HCT116 (cell line): ENCODE results near the gene CTNND2. TPM values are rescaled to one million over a fixed set of nuclear protein-coding genes. Genes with fewer than 3 reads are reported as not detected.

Experiments used
- ATAC-seq: fragments of 200-7000 bp; cut with Tn5 transposase; 2 replicates; pipeline ENCODE4 v1.9.1; 2020; ENCODE audit warnings: mild to moderate bottlenecking, moderate library complexity
- BruUV-seq: library from RNA; stranded (reverse); fragments of 400-500 nt; replicated peaks from 2 replicates; lab custom pipeline; 2021; lab: Mats Ljungman, UMichigan
- CTCF ChIA-PET: fragments of 300-600 bp; sonication (Branson Sonifier 250); formaldehyde crosslinking; loops from one replicate; lab custom pipeline; 2021; ENCODE audit warnings: antibody characterized with exemption; lab: Charles Lee
- POLR2A ChIA-PET: fragments of 300-600, 350-600 bp; sonication (Branson Sonifier 250); formaldehyde crosslinking; loops from one replicate; lab custom pipeline; 2021; ENCODE audit warnings: antibody characterized with exemption; lab: Charles Lee
- RAD21 ChIA-PET, 2 experiments: fragments of 300-600 bp; sonication (Branson Sonifier 250); formaldehyde crosslinking; loops; one replicate each; lab custom pipeline; 2023; ENCODE audit warnings: low total read pairs in 2 of 2; ENCODE audit not compliant: uncharacterized antibody in 2 of 2, unreplicated experiment in 2 of 2, low non-redundant PET in 1 of 2; lab: Charles Lee
- DNase-seq: peaks from one replicate; pipeline ENCODE4 v3.0.0-alpha.2; 2010; ENCODE audit warnings: low read depth, low spot score
- H2AFZ ChIP-seq: fragments of 200-600 bp; shearing (Covaris generic), sonication (generic); 2 replicates; pipeline ENCODE4 v1.6.1; 2017; ENCODE audit warnings: low read depth, mixed run types, mixed read lengths, antibody characterized with exemption, low read length; ENCODE audit not compliant: poor library complexity, severe bottlenecking
- H3K27ac ChIP-seq: 2 replicates; pipeline ENCODE4 v1.5.1; 2012; ENCODE audit warnings: low read depth, low read length
- H3K27me3 ChIP-seq: fragments of 200-600 bp; sonication (generic); 2 replicates; pipeline ENCODE4 v1.6.1; 2016; ENCODE audit warnings: mixed run types, low read length, mixed read lengths; ENCODE audit not compliant: insufficient read depth
- H3K36me3 ChIP-seq, 2 experiments: fragments of 200-500 bp in 1 of 2; fragments of 200-600 bp in 1 of 2; sonication (Bioruptor generic) in 1 of 2; sonication (generic) in 1 of 2; 2 replicates each; pipeline versions ENCODE4 v1.5.1 to v1.6.1; 2014 to 2016; ENCODE audit warnings: low read length in 2 of 2, inconsistent platforms in 1 of 2, mixed read lengths in 1 of 2, mixed run types in 1 of 2; ENCODE audit not compliant: insufficient read depth in 2 of 2, control insufficient read depth in 1 of 2
- H3K4me1 ChIP-seq, 2 experiments: fragments of 200-600 bp in 1 of 2; sonication (generic) in 1 of 2; 2 replicates each; pipeline versions ENCODE4 v1.5.1 to v1.6.1; 2012 to 2017; ENCODE audit warnings: low read length in 2 of 2, inconsistent platforms in 1 of 2, mild to moderate bottlenecking in 1 of 2, mixed read lengths in 1 of 2, mixed run types in 1 of 2, moderate library complexity in 1 of 2; ENCODE audit not compliant: insufficient read depth in 2 of 2, control insufficient read depth in 1 of 2
- H3K4me2 ChIP-seq: fragments of 200-600 bp; sonication (generic); 2 replicates; pipeline ENCODE4 v1.6.1; 2017; ENCODE audit warnings: mixed run types, low read length, mixed read lengths
- H3K4me3 ChIP-seq, 2 experiments: fragments of 200-600 bp in 1 of 2; sonication (generic) in 1 of 2; replicated peaks in 1 of 2; 2 replicates each; pipeline ENCODE4 v1.5.1; 2011 to 2016; ENCODE audit warnings: low read length in 2 of 2, control low read depth in 1 of 2, low read depth in 1 of 2, mild to moderate bottlenecking in 1 of 2, mixed read lengths in 1 of 2, mixed run types in 1 of 2
- H3K79me2 ChIP-seq: fragments of 200-600 bp; sonication (generic); 2 replicates; pipeline ENCODE4 v1.6.1; 2017; ENCODE audit warnings: mild to moderate bottlenecking, mixed run types, low read length, moderate library complexity, mixed read lengths; ENCODE audit not compliant: insufficient read depth
- H3K9ac ChIP-seq: fragments of 200-600 bp; sonication (generic); 2 replicates; pipeline ENCODE4 v1.6.1; 2016; ENCODE audit warnings: low read length, mixed read lengths
- H3K9me2 ChIP-seq: fragments of 200-600 bp; sonication (generic), shearing (Covaris generic); 2 replicates; pipeline ENCODE4 v1.6.1; 2017; ENCODE audit warnings: mixed run types, mild to moderate bottlenecking, moderate library complexity; ENCODE audit not compliant: insufficient read depth
- H3K9me3 ChIP-seq, 2 experiments: fragments of 200-500 bp in 1 of 2; fragments of 200-600 bp in 1 of 2; sonication (Bioruptor generic) in 1 of 2; sonication (generic) in 1 of 2; 2 replicates each; pipeline ENCODE4 v1.6.1; 2014 to 2017; ENCODE audit warnings: low read length in 2 of 2, mixed read lengths in 2 of 2, inconsistent platforms in 1 of 2, low read depth in 1 of 2, mild to moderate bottlenecking in 1 of 2, mixed run types in 1 of 2, moderate library complexity in 1 of 2; ENCODE audit not compliant: control insufficient read depth in 1 of 2, insufficient read depth in 1 of 2
- H4K20me1 ChIP-seq: fragments of 200-600 bp; sonication (generic), shearing (Covaris generic); 2 replicates; pipeline ENCODE4 v1.6.1; 2017; ENCODE audit warnings: mixed run types, mild to moderate bottlenecking, moderate library complexity; ENCODE audit not compliant: insufficient read depth
- CBX3 ChIP-seq: IDR thresholded peaks from 2 replicates; pipeline ENCODE4 v1.6.1; 2012; ENCODE audit warnings: low read depth
- CEBPB ChIP-seq: IDR thresholded peaks from 2 replicates; pipeline ENCODE4 v1.6.1; 2012; ENCODE audit warnings: low read depth
- EGR1 ChIP-seq: IDR thresholded peaks from 2 replicates; pipeline ENCODE4 v1.6.1; 2012; ENCODE audit warnings: low read depth
- EZH2phosphoT487 ChIP-seq: fragments of 200-600 bp; IDR thresholded peaks from 2 replicates; pipeline ENCODE4 v1.6.1; 2018; ENCODE audit warnings: antibody characterized with exemption, borderline replicate concordance
- FOSL1 ChIP-seq: IDR thresholded peaks from 2 replicates; pipeline ENCODE4 v1.6.1; 2012; ENCODE audit warnings: low read depth
- JUND ChIP-seq: IDR thresholded peaks from 2 replicates; pipeline ENCODE4 v1.6.1; 2012
- POLR2A ChIP-seq: IDR thresholded peaks from 2 replicates; pipeline ENCODE4 v1.7.0; 2011; ENCODE audit warnings: borderline replicate concordance; ENCODE audit not compliant: insufficient read depth, insufficient read length; ENCODE audit errors: extremely low read depth
- POLR2AphosphoS5 ChIP-seq: IDR thresholded peaks from 2 replicates; pipeline ENCODE4 v1.6.1; 2011; ENCODE audit warnings: mild to moderate bottlenecking, low read depth, low read length, moderate library complexity
- RAD21 ChIP-seq: IDR thresholded peaks from 2 replicates; pipeline ENCODE4 v1.6.1; 2012; ENCODE audit warnings: low read depth, mild to moderate bottlenecking
- REST ChIP-seq: IDR thresholded peaks from 2 replicates; pipeline ENCODE4 v1.6.1; 2012; ENCODE audit warnings: low read depth
- SIN3A ChIP-seq: IDR thresholded peaks from 2 replicates; pipeline ENCODE4 v1.6.1; 2012; ENCODE audit warnings: low read depth
- SP1 ChIP-seq: IDR thresholded peaks from 2 replicates; pipeline ENCODE4 v1.6.1; 2012; ENCODE audit warnings: low read depth
- TCF7L2 ChIP-seq: IDR thresholded peaks from 2 replicates; pipeline ENCODE4 v1.7.0; 2011; ENCODE audit warnings: borderline replicate concordance, inconsistent platforms; ENCODE audit not compliant: insufficient read depth, insufficient read length; ENCODE audit errors: extremely low read depth
- YY1 ChIP-seq: IDR thresholded peaks from 2 replicates; pipeline ENCODE4 v1.6.1; 2011; ENCODE audit warnings: low read length, low read depth, moderate library complexity, mild to moderate bottlenecking; ENCODE audit not compliant: insufficient replicate concordance; ENCODE audit errors: extremely low read depth
- ZBTB33 ChIP-seq: IDR thresholded peaks from 2 replicates; pipeline ENCODE4 v1.6.1; 2011; ENCODE audit warnings: mild to moderate bottlenecking, low read length, moderate library complexity; ENCODE audit not compliant: insufficient replicate concordance; ENCODE audit errors: extremely low read depth
- intact Hi-C: fragments of 100-400 bp; cut with micrococcal nuclease; formaldehyde crosslinking; loops from 2 replicates; pipeline ENCODE4 v1.10.0; 2022
- total RNA-seq: library from RNA; stranded (reverse); gene quantifications from one replicate; pipeline ENCODE4 v1.2.1, GENCODE V29; 2021; ENCODE audit not compliant: unreplicated experiment

CTNND2 gene
- total RNA-seq, 1 experiment from 2014 or later, result not detected

- TF ChIP-seq EGR1, result no peak
- no peak for TF ChIP-seq FOSL1
- no peak for TF ChIP-seq YY1
- TF ChIP-seq SP1, result no peak
- TF ChIP-seq SIN3A, result no peak
- TF ChIP-seq EZH2phosphoT487, result no peak
Observed at GRCh38 chr5:11166923-11167322, 737.3 kb downstream of the CTNND2 start (continued).

GRCh38 chr5:11164531-11165294 lies 739.5 kb downstream of the CTNND2 start:
- RAD21 ChIA-PET, result no interaction called here
- no peak overlapping the region for H3K4me2 ChIP-seq
- H3K4me3 ChIP-seq, result no peak overlapping the region
- H2AFZ ChIP-seq, result no peak overlapping the region
- no peaks in the 10 kb centered on the region for H3K9me2 ChIP-seq
- no peaks in the 10 kb centered on the region for H3K9me3 ChIP-seq
- no TSS peak for BruUV-seq
- DNase-seq, result no peak
- H3K4me1 ChIP-seq, result no peaks in the 10 kb centered on the region
- no peaks in the 10 kb centered on the region for H3K79me2 ChIP-seq
- intact Hi-C loops, result no loop called here
- ATAC-seq, result no peak
- H4K20me1 ChIP-seq, result no peaks in the 10 kb centered on the region
- no peaks in the 10 kb centered on the region; the same call in 1 of the 2 replicates for H3K27me3 ChIP-seq
- H3K36me3 ChIP-seq, result no peaks in the 10 kb centered on the region
- CTCF ChIA-PET, result no interaction called here
- no peak for TF ChIP-seq CEBPB
- no peak for TF ChIP-seq POLR2AphosphoS5
- no peak for TF ChIP-seq RAD21
- no peak for TF ChIP-seq POLR2A
- TF ChIP-seq ZBTB33, result no peak
- no peak for TF ChIP-seq YY1
- TF ChIP-seq TCF7L2, result no peak
- no peak for TF ChIP-seq REST
- no peak for TF ChIP-seq CBX3
- no peak for TF ChIP-seq JUND
- no peak overlapping the region for H3K9ac ChIP-seq
- POLR2A ChIA-PET, result no interaction called here
- no peak overlapping the region for H3K27ac ChIP-seq
